HG02642 (cell line): ENCODE measurements around the gene RAB13.

Experiments
- ATAC-seq: cut with Tn5 transposase; IDR thresholded peaks from one replicate; pipeline ENCODE4 v1.9.1; 2021; ENCODE audit warnings: mild to moderate bottlenecking; ENCODE audit not compliant: unreplicated experiment, poor library complexity

RAB13 gene

GRCh38 chr1:153958111-153958960 lies 27.8 kb downstream of the RAB13 start, which contains the start of gene CRTC2:
Gene CRTC2, minus strand, starts transcription at chr1:153958612. Its CDS starts 115 bp downstream, at chr1:153958497.
- peak; percentile 78 for ATAC-seq

GRCh38 chr1:153957744-153958110 lies 28.4 kb downstream of the RAB13 start:
- peak; percentile 3 for ATAC-seq

GRCh38 chr1:153956997-153957715 lies 29.0 kb downstream of the RAB13 start:
- no peak for ATAC-seq

- no peak for ATAC-seq
Measured at GRCh38 chr1:153954826-153955225, 31.3 kb downstream of the RAB13 start.

- no peak for ATAC-seq
Measured at GRCh38 chr1:153953859-153954365, 32.2 kb downstream of the RAB13 start.

GRCh38 chr1:153951801-153952200 lies 34.3 kb downstream of the RAB13 start:
- ATAC-seq = no peak

- no peak for ATAC-seq
Measured at GRCh38 chr1:153951183-153951582, 35.0 kb downstream of the RAB13 start.

- ATAC-seq = peak; percentile 72
Measured at GRCh38 chr1:153946622-153947241, 39.4 kb downstream of the RAB13 start, which contains the start of gene DENND4B. Gene DENND4B, minus strand, starts transcription at chr1:153946718. Its CDS starts 2,344 bp downstream, at chr1:153944374.

- peak; percentile 74 for ATAC-seq
Measured at GRCh38 chr1:153945795-153946621, 40.1 kb downstream of the RAB13 start.

GRCh38 chr1:153945131-153945794 lies 40.9 kb downstream of the RAB13 start:
- no peak for ATAC-seq

GRCh38 chr1:153944827-153945117 lies 41.4 kb downstream of the RAB13 start:
- no peak for ATAC-seq

- no peak for ATAC-seq
Measured at GRCh38 chr1:153944005-153944826, 41.9 kb downstream of the RAB13 start.

- no peak for ATAC-seq
Measured at GRCh38 chr1:153942766-153943549, 43.2 kb downstream of the RAB13 start.

- no peak for ATAC-seq
Measured at GRCh38 chr1:153941826-153942725, 44.1 kb downstream of the RAB13 start.

- no peak for ATAC-seq
Measured at GRCh38 chr1:153940756-153941155, 45.4 kb downstream of the RAB13 start.

GRCh38 chr1:153939476-153939875 lies 46.7 kb downstream of the RAB13 start:
- ATAC-seq = no peak

GRCh38 chr1:153938996-153939395 lies 47.1 kb downstream of the RAB13 start:
- ATAC-seq = no peak
